Endothelial cell (in vitro differentiated cells): Measurements from ENCODE around the gene ATP2A3. TPM values are rescaled to one million over a fixed set of nuclear protein-coding genes. Genes with fewer than 3 reads are reported as not detected.
A peak's percentile ranks its signal among the peaks of the same experiment; 100 is the strongest.
"Not testable (repeated sequence)": the region's sequence is repeated elsewhere in the genome, so short reads cannot be mapped to it uniquely, and the experiment has no call there.

ENCODE experiments used
- DNase-seq: peaks from one replicate; pipeline ENCODE4 v3.0.0; 2021; ENCODE audit warnings: low spot score
- H3K27ac Mint-ChIP-seq: one replicate; pipeline ENCODE4 v1.8.0; 2021; ENCODE audit warnings: mixed read lengths, inconsistent platforms; ENCODE audit not compliant: unreplicated experiment
- H3K27me3 Mint-ChIP-seq: one replicate; pipeline ENCODE4 v1.8.0; 2021; ENCODE audit warnings: mild to moderate bottlenecking, moderate library complexity, mixed read lengths, inconsistent platforms; ENCODE audit not compliant: unreplicated experiment
- H3K36me3 Mint-ChIP-seq: one replicate; pipeline ENCODE4 v1.8.0; 2021; ENCODE audit warnings: mild to moderate bottlenecking, low read depth, mixed read lengths, inconsistent platforms; ENCODE audit not compliant: unreplicated experiment
- H3K4me1 Mint-ChIP-seq: one replicate; pipeline ENCODE4 v1.8.0; 2021; ENCODE audit warnings: mild to moderate bottlenecking, mixed read lengths, inconsistent platforms; ENCODE audit not compliant: unreplicated experiment
- H3K4me3 Mint-ChIP-seq: one replicate; pipeline ENCODE4 v1.8.0; 2021; ENCODE audit warnings: mild to moderate bottlenecking, mixed read lengths, inconsistent platforms; ENCODE audit not compliant: unreplicated experiment
- H3K9me3 Mint-ChIP-seq: one replicate; pipeline ENCODE4 v1.8.0; 2021; ENCODE audit warnings: mixed read lengths, inconsistent platforms; ENCODE audit not compliant: unreplicated experiment
- total RNA-seq: library from RNA; stranded (reverse); fragmentation: NEBNext Ultra II Directional; extraction: Animal tissue kit (Norgen Biotek cat#: 25700); gene quantifications from one replicate; pipeline ENCODE4 v1.2.1, GENCODE V29; 2021; ENCODE audit not compliant: unreplicated experiment
- TF ChIP-seq, protein P1 (sequence below): fragments of 200-600 bp; sonication (generic); IDR thresholded peaks from one replicate; pipeline ENCODE4 v1.5.0; 2021; ENCODE audit warnings: antibody characterized with exemption; ENCODE audit not compliant: unreplicated experiment

Gene ATP2A3
- total RNA-seq, 1 donor from 2014 or later: 116 TPM

DNA sequence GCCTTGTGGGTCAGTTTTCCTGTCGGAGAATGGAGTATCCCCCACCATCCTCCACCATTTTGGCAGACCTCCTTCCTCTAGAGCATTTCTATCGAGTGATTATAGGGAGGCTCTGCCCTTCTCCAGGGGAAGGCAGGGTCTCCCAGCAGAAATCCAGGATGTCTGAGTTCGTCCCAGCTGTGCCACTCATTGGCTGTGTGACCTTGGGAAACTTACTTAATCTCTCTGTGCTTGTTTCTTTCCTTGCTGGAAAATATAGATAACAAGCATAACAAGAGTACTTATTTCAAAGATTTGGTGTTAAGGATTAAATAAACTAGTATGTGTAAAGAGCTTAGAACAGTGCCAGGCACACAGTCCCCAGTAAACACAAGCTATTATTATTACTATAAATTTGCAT lies 14.8 kb downstream of the ATP2A3 start:
- Mint-ChIP-seq H3K27ac (no peak overlapping the region), H3K4me1 (no peaks in the 10 kb centered on the region), H3K4me3 (no peak overlapping the region), H3K36me3 (peaks cover 4% of the 10 kb centered on the region), H3K9me3 (no peaks in the 10 kb centered on the region), H3K27me3 (peaks cover 8% of the 10 kb centered on the region)
- TF ChIP-seq, protein P1, sequence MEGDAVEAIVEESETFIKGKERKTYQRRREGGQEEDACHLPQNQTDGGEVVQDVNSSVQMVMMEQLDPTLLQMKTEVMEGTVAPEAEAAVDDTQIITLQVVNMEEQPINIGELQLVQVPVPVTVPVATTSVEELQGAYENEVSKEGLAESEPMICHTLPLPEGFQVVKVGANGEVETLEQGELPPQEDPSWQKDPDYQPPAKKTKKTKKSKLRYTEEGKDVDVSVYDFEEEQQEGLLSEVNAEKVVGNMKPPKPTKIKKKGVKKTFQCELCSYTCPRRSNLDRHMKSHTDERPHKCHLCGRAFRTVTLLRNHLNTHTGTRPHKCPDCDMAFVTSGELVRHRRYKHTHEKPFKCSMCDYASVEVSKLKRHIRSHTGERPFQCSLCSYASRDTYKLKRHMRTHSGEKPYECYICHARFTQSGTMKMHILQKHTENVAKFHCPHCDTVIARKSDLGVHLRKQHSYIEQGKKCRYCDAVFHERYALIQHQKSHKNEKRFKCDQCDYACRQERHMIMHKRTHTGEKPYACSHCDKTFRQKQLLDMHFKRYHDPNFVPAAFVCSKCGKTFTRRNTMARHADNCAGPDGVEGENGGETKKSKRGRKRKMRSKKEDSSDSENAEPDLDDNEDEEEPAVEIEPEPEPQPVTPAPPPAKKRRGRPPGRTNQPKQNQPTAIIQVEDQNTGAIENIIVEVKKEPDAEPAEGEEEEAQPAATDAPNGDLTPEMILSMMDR: no peak
- no peak for DNase-seq

- H3K4me1 Mint-ChIP-seq, H3K27ac Mint-ChIP-seq, H3K36me3 Mint-ChIP-seq, H3K9me3 Mint-ChIP-seq, DNase-seq, H3K4me3 Mint-ChIP-seq: not testable (repeated sequence)
- H3K27me3 Mint-ChIP-seq: peaks cover 13% of the 10 kb centered on the region
Measured at GRCh38 chr17:3948551-3948950, 15.7 kb downstream of the ATP2A3 start.

DNA sequence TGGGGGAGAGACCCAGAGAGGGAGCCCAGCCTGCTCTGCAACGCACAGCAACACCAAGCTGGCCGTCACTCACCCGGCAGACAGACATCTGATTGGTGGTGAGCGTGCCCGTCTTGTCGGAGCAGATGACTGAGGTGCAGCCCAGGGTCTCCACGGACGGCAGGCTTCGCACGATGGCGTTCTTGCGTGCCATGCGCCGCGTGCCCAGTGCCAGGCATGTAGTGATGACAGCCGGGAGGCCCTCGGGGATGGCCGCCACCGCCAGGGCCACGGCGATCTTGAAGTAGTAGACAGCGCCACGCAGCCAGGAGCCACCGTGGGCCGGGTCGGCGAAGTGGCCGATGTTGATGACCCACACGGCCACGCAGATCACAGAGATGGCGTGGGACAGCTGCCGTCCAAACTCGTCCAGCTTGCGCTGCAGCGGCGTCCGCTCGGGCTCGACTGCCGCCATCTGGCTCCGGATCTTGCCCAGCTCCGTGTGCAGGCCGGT lies 16.9 kb downstream of the ATP2A3 start:
- no peak for DNase-seq
- H3K36me3 Mint-ChIP-seq: peaks cover 15% of the 10 kb centered on the region
- TF ChIP-seq, protein P1: no peak
- H3K4me1 Mint-ChIP-seq: peaks cover 2% of the 10 kb centered on the region
- H3K4me3 Mint-ChIP-seq: no peak overlapping the region
- peaks cover 17% of the 10 kb centered on the region for H3K27me3 Mint-ChIP-seq
- no peak overlapping the region for H3K27ac Mint-ChIP-seq
- no peaks in the 10 kb centered on the region for H3K9me3 Mint-ChIP-seq

DNA sequence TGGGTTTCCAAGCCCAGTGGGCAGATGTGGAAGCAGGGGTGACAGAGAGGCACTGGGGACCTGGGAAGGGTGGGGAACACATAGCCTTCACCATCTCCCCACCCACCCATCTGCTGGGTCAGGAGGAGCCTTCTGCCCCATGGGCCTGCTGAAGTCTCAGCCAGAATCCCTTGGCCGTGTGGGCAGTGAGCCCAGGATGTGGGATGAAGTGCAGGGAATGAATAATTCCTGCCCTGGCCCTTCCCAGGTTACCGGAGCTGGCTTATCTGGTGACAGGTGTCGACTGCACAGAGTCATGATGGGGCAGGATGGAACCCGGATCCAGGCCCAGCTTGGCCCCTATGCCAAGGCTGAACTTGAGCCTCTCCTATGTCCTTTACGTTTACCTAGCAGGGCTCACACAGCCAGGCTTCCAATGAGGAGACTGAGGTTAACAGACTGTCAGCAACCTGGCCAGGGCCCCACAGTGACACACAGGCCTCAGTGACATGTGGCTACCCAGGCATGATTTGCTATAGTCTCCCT lies 17.5 kb downstream of the ATP2A3 start:
- no peak overlapping the region for H3K27ac Mint-ChIP-seq
- H3K4me3 Mint-ChIP-seq: no peak overlapping the region
- H3K36me3 Mint-ChIP-seq: peaks cover 15% of the 10 kb centered on the region
- H3K9me3 Mint-ChIP-seq: no peaks in the 10 kb centered on the region
- TF ChIP-seq, protein P1: no peak
- H3K4me1 Mint-ChIP-seq: peaks cover 2% of the 10 kb centered on the region
- peaks cover 12% of the 10 kb centered on the region for H3K27me3 Mint-ChIP-seq
- no peak for DNase-seq

DNA sequence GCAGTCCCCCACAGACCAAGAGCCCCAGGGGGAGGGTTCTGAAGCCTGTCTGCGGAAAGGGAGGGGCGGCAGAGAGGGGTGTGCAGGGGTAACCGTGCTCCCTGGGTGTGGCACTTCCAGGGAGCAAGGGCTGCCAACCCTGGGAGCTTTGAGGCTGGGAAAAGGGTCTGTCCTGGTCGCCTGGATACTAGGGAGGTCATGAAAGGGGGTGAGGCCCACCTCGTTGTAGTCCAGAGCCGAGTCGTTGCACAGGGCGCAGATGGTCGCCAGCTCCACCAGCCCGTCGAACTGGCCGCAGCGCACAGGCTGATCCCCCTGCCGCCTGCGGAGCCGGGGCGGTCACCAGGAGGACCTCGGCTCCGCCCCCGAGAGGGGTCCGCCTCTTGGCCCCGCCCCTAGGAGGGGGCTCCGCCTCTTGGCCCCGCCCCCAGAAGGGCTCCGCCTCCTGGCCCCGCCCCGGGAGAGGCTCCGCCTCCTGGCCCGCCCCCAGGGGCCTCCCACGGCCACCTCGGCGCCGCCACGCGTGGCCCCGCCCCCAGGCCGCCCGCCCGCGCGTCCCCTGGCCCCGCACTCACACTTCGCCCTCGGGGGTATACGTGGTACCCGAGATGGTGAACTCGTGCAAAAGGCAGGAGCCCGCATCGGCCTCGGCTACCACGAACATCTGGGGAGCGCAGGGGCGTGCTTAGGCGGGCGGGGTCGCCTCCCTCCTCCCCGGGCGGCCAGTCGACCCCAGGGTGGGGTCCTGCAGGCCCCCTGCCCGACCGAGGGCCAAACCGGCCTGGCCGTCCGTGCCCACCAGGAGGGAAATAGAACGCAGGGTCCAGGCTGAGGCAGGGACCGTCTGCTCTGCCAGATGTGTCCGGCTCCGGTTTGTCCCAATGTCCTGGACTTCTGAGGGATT lies 19.5 kb downstream of the ATP2A3 start:
- H3K9me3 Mint-ChIP-seq: no peaks in the 10 kb centered on the region
- H3K4me1 Mint-ChIP-seq: peaks cover 2% of the 10 kb centered on the region
- no peak overlapping the region for H3K27ac Mint-ChIP-seq
- no peak overlapping the region for H3K4me3 Mint-ChIP-seq
- peaks cover 12% of the 10 kb centered on the region for H3K27me3 Mint-ChIP-seq
- H3K36me3 Mint-ChIP-seq: peaks cover 20% of the 10 kb centered on the region
- DNase-seq: peak; percentile 90
- TF ChIP-seq, protein P1: no peak
